Measurements from ENCODE around the gene KPNA1.

GRCh38 chr3:122427857-122428471, 86.8 kb downstream of the KPNA1 start:
- TF ChIP-seq CTCF (conservative IDR thresholded peaks at IDR 0.05; ENCODE audit: low read depth, low read length) = no peak
- TF ChIP-seq EZH2phosphoT487 (IDR thresholded peaks at IDR 0.05; ENCODE audit: borderline replicate concordance, low read length) = no peak

Measured in PC-3 (cell line).